Measurements from ENCODE around the gene ASTL. TPM values are rescaled to one million over a fixed set of nuclear protein-coding genes. Genes with fewer than 3 reads are reported as not detected.

The ASTL gene
- total RNA-seq, 4 donors from 2014 or later = 0.34 TPM; not detected in 3

- no peak for TF ChIP-seq CTCF (IDR thresholded peaks at IDR 0.05; ENCODE audit: low read depth)
Measured at GRCh38 chr2:96135621-96136020, 2.7 kb downstream of the ASTL start.

- TF ChIP-seq CTCF (IDR thresholded peaks at IDR 0.05; ENCODE audit: low read depth) = no peak
Measured at GRCh38 chr2:96135171-96135570, 3.1 kb downstream of the ASTL start.

GRCh38 chr2:96134421-96134820 lies 3.9 kb downstream of the ASTL start:
- no peak for TF ChIP-seq CTCF (IDR thresholded peaks at IDR 0.05; ENCODE audit: low read depth)

GRCh38 chr2:96131813-96132745 lies 6.2 kb downstream of the ASTL start:
- TF ChIP-seq CTCF (IDR thresholded peaks at IDR 0.05; ENCODE audit: low read depth) = no peak

GRCh38 chr2:96131152-96131812 lies 7.0 kb downstream of the ASTL start:
- no peak for TF ChIP-seq CTCF (IDR thresholded peaks at IDR 0.05; ENCODE audit: low read depth)

GRCh38 chr2:96130483-96130882 lies 7.8 kb downstream of the ASTL start:
- no peak for TF ChIP-seq CTCF (IDR thresholded peaks at IDR 0.05; ENCODE audit: low read depth)

GRCh38 chr2:96129528-96130120 lies 8.7 kb downstream of the ASTL start:
- no peak for TF ChIP-seq CTCF (IDR thresholded peaks at IDR 0.05; ENCODE audit: low read depth)

Data from subcutaneous adipose tissue (tissue), 4 donors.